Breast epithelium (tissue), 4 donors: ENCODE results near the gene ADSS2. TPM values are rescaled to one million over a fixed set of nuclear protein-coding genes. Genes with fewer than 3 reads are reported as not detected.
"Not testable (repeated sequence)": the region's sequence is repeated elsewhere in the genome, so short reads cannot be mapped to it uniquely, and the experiment has no call there.

ENCODE experiments used
- DNase-seq, 2 donors: peaks; one replicate each; pipeline ENCODE4 v3.0.0-alpha.2; 2019; ENCODE audit warnings: low spot score in 2 of 2
- H3K27ac ChIP-seq, 2 donors: fragments of 200-600 bp; sonication (generic) in 1 of 2; one replicate each; pipeline ENCODE4 v1.5.1; 2016 to 2019; ENCODE audit warnings: mild to moderate bottlenecking in 1 of 2
- H3K27me3 ChIP-seq, 2 donors: fragments of 200-600 bp; sonication (generic) in 1 of 2; one replicate each; pipeline versions ENCODE4 v1.5.1 to v1.6.0; 2017 to 2019; ENCODE audit warnings: control low read depth in 1 of 2, mild to moderate bottlenecking in 1 of 2
- H3K36me3 ChIP-seq: fragments of 200-600 bp; one replicate; pipeline ENCODE4 v1.5.1; 2019
- H3K4me1 ChIP-seq, 2 donors: fragments of 200-600 bp; sonication (generic); one replicate each; pipeline ENCODE4 v1.5.1; 2016 to 2019; ENCODE audit warnings: control low read depth in 1 of 2
- H3K4me3 ChIP-seq, 3 donors: fragments of 200-600 bp; sonication (generic); 1 replicate in 2 of 3; 2 replicates in 1 of 3; pipeline ENCODE4 v1.5.1; 2016 to 2019; ENCODE audit warnings: mild to moderate bottlenecking in 3 of 3, moderate library complexity in 2 of 3
- H3K9me3 ChIP-seq, 2 donors: fragments of 200-600 bp; sonication (generic) in 1 of 2; one replicate each; pipeline ENCODE4 v1.5.1; 2016 to 2019; ENCODE audit warnings: control low read depth in 1 of 2
- CTCF ChIP-seq, 3 donors: fragments of 450-650 bp; IDR thresholded peaks; one replicate each; pipeline ENCODE4 v1.5.1; 2016 to 2017; ENCODE audit warnings: antibody characterized with exemption in 3 of 3, mild to moderate bottlenecking in 3 of 3, moderate library complexity in 3 of 3
- POLR2A ChIP-seq: fragments of 450-650 bp; IDR thresholded peaks from one replicate; pipeline ENCODE4 v1.6.1; 2016; ENCODE audit warnings: antibody characterized with exemption, mild to moderate bottlenecking, moderate library complexity
- POLR2AphosphoS5 ChIP-seq, 3 donors: sonication (generic); formaldehyde crosslinking; IDR thresholded peaks; one replicate each; pipeline ENCODE4 v1.6.1; 2017; ENCODE audit warnings: antibody characterized with exemption in 3 of 3
- intact Hi-C: fragments of 100-400 bp; cut with DNase I; formaldehyde crosslinking; loops from one replicate; pipeline ENCODE4 v1.15.1; 2023; ENCODE audit warnings: low total_unique reads
- total RNA-seq, 3 donors: library from RNA; depleted of rRNA; stranded (reverse); fragments of >200 nt; gene quantifications; one replicate each; pipeline ENCODE4 v1.1.0, GENCODE V29; 2016

Gene ADSS2
- total RNA-seq, 3 donors from 2014 or later: 26.9 to 66.6 (median 52.8) TPM

DNA sequence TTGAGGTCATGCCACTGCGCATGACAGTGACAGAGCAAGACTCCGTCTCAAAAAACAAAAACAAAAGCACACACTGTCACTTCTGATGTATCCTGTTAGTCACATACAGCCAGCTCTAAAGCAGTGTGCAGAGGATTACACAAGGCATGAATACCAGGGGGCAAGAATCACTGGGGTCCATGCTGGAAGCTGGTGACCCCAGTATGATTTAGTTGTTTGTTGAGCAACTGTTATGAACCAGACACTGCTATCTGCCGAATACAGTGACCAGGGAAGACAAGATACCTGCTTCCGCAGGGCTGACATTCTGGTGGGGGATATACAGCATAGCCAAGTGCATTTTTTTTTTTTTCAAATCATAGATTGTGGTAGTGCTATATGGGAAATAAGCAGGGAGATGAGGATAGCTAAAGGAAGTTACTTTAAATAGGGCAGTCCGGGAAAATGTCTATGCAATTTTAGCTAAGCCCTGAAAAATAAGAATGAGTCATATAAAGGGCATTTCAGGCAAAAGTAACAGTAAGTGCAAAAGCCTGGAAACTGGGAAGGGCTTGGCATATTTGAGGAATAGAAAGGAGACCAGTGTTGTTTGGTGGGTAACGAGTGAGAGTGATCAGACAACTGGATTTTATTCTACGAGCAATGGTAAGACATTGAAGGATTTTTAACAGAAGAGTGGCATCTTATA lies 69.7 kb downstream of the ADSS2 start:
- Histone ChIP-seq H3K27me3 (no peaks in the 10 kb centered on the region), H3K9me3 (no peaks in the 10 kb centered on the region), H3K27ac (no peak overlapping the region), H3K4me1 (no peaks in the 10 kb centered on the region), H3K4me3 (no peak overlapping the region), H3K36me3 (no peaks in the 10 kb centered on the region)
- intact Hi-C loops: no loop called here
- no peak for DNase-seq
- no peak for TF ChIP-seq POLR2A
- no peak for TF ChIP-seq CTCF (IDR thresholded peaks at IDR 0.05)
- TF ChIP-seq POLR2AphosphoS5 (IDR thresholded peaks at IDR 0.05): no peak

GRCh38 chr1:244376126-244376525 lies 75.6 kb downstream of the ADSS2 start:
- TF ChIP-seq CTCF (IDR thresholded peaks at IDR 0.05): no peak
- TF ChIP-seq POLR2A: no peak
- TF ChIP-seq POLR2AphosphoS5 (IDR thresholded peaks at IDR 0.05): no peak
- Histone ChIP-seq H3K36me3 (no peaks in the 10 kb centered on the region), H3K27ac (no peak overlapping the region), H3K4me1 (no peaks in the 10 kb centered on the region), H3K27me3 (no peaks in the 10 kb centered on the region), H3K4me3 (no peak overlapping the region), H3K9me3 (no peaks in the 10 kb centered on the region)
- intact Hi-C loops: no loop called here
- no peak for DNase-seq

DNA sequence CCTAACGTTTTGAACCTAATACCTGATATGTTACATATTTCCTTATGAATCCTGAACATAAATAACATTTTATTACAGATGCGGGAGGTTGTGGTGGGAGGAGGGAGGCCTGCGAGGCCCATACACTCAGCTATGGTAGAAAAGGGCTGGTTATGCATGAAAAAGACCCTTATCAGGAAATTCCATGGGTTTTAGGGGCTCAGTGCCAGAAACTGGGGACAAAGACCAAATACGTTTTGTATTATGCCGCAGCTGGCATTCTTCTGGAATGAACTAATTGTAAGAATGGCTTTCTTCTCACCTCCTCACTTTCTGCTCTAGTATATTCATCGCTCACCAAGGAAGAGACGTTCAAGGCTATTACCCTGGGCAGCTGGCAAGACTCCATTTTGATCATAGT lies 76.7 kb downstream of the ADSS2 start:
- intact Hi-C loops: no loop called here
- H3K36me3 ChIP-seq: no peaks in the 10 kb centered on the region
- TF ChIP-seq CTCF (IDR thresholded peaks at IDR 0.05): no peak
- no peak for TF ChIP-seq POLR2AphosphoS5 (IDR thresholded peaks at IDR 0.05)
- no peak for TF ChIP-seq POLR2A
- DNase-seq: no peak
- no peaks in the 10 kb centered on the region for H3K9me3 ChIP-seq
- no peak overlapping the region for H3K27ac ChIP-seq
- H3K27me3 ChIP-seq: no peaks in the 10 kb centered on the region
- H3K4me3 ChIP-seq: no peak overlapping the region
- no peaks in the 10 kb centered on the region for H3K4me1 ChIP-seq

GRCh38 chr1:244374484-244374883 lies 77.2 kb downstream of the ADSS2 start:
- H3K4me1 ChIP-seq, DNase-seq, H3K36me3 ChIP-seq, H3K27ac ChIP-seq, H3K27me3 ChIP-seq, intact Hi-C loops, H3K4me3 ChIP-seq, H3K9me3 ChIP-seq: not testable (repeated sequence)

DNA sequence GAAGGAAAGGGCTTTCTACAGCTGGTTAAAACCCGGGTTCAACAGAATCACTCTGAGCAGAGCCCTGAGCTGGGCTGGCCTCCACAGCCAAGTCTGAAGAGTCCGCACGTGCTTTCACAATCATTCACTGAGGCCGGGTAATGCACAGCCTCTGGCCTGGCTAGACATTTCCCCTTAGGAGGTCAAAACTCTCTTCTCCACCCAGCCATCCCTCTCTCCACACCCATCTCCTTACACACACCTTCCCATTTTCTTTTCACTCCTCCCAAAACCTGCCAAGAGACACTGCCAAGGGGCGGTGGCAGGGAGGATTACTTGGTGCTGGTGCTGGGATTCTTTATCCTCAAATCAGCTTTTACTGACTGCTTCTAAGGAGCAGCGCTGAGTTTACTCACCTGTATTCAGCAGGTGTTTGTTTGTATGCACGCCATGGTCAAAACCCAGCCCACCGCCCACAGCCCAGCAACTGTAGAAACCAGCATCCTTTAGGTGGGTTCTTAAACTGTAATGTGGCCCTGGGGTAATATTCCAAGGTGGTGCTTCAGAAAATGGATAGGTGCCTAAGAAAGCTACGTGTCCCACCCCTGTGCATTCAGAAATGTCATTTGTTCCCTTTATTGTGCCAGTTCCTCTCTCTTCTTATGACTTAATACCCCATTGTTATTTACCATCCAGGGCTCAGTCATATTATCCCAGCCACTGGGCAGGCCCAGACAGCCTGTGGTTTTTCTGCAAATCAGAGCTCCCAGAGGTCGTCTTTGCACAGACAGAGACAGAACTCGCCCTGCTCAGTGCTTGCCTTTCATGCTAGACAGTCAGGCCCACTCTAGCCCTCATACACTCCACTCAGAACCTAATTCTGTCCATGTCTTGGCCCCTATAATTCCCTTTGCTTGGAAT lies 80.2 kb downstream of the ADSS2 start:
- Histone ChIP-seq H3K27ac (peak overlapping the region; percentile 12 to 52), H3K9me3 (no peaks in the 10 kb centered on the region), H3K27me3 (no peaks in the 10 kb centered on the region), H3K4me1 (no peaks in the 10 kb centered on the region), H3K4me3 (no peak overlapping the region), H3K36me3 (no peaks in the 10 kb centered on the region)
- intact Hi-C loops: no loop called here
- DNase-seq: no peak
- TF ChIP-seq CTCF (IDR thresholded peaks at IDR 0.05): no peak
- TF ChIP-seq POLR2A: no peak
- no peak for TF ChIP-seq POLR2AphosphoS5 (IDR thresholded peaks at IDR 0.05)
